Loucy (cell line): ENCODE results near the gene FHIT.

Experiments used
- H2AFZ ChIP-seq: fragments of 200-600 bp; sonication (generic); 2 replicates; pipeline ENCODE4 v1.6.0; 2016; ENCODE audit warnings: antibody characterized with exemption, mild to moderate bottlenecking, low read length, moderate library complexity
- H3F3A ChIP-seq: fragments of 200-600 bp; 2 replicates; pipeline ENCODE4 v1.6.0; 2016; ENCODE audit warnings: antibody characterized with exemption, low read depth, mild to moderate bottlenecking
- H3K27me3 ChIP-seq: fragments of 200-600 bp; sonication (generic); 2 replicates; pipeline ENCODE4 v1.6.1; 2014; ENCODE audit warnings: low read length, mild to moderate bottlenecking; ENCODE audit not compliant: insufficient read depth, poor library complexity, severe bottlenecking
- H3K36me3 ChIP-seq: fragments of 200-600 bp; sonication (generic); 2 replicates; pipeline ENCODE4 v1.6.1; 2016; ENCODE audit warnings: low read length; ENCODE audit not compliant: insufficient read depth
- H3K4me1 ChIP-seq: fragments of 200-600 bp; sonication (generic); 2 replicates; pipeline ENCODE4 v1.5.1; 2014; ENCODE audit warnings: low read length, mild to moderate bottlenecking; ENCODE audit not compliant: insufficient read depth, poor library complexity, severe bottlenecking
- H3K4me2 ChIP-seq: fragments of 200-600 bp; sonication (generic); 2 replicates; pipeline ENCODE4 v1.6.0; 2014; ENCODE audit warnings: antibody characterized with exemption, low read length, low read depth, mild to moderate bottlenecking; ENCODE audit not compliant: poor library complexity, severe bottlenecking
- H3K4me3 ChIP-seq: fragments of 200-600 bp; sonication (generic); 2 replicates; pipeline ENCODE4 v1.5.1; 2014; ENCODE audit warnings: low read length, mild to moderate bottlenecking, mixed read lengths; ENCODE audit not compliant: poor library complexity, severe bottlenecking
- H3K79me2 ChIP-seq: fragments of 200-600 bp; sonication (generic); 2 replicates; pipeline ENCODE4 v1.6.1; 2014; ENCODE audit warnings: low read length; ENCODE audit not compliant: insufficient read depth
- H3K9ac ChIP-seq: fragments of 200-600 bp; sonication (generic); 2 replicates; pipeline ENCODE4 v1.6.0; 2014; ENCODE audit warnings: mild to moderate bottlenecking, low read depth, low read length, moderate library complexity; ENCODE audit not compliant: poor library complexity, severe bottlenecking
- H3K9me2 ChIP-seq: fragments of 200-600 bp; sonication (generic); replicated peaks from 2 replicates; pipeline ENCODE4 v1.6.1; 2016; ENCODE audit warnings: low read depth, low read length, mixed read lengths
- H3K9me3 ChIP-seq: fragments of 200-600 bp; sonication (generic); 2 replicates; pipeline ENCODE4 v1.6.1; 2014; ENCODE audit warnings: mild to moderate bottlenecking, antibody characterized with exemption, low read length, low read depth; ENCODE audit not compliant: insufficient read depth
- H4K20me1 ChIP-seq: fragments of 200-600 bp; sonication (generic); 2 replicates; pipeline ENCODE4 v1.6.0; 2014; ENCODE audit warnings: antibody characterized with exemption, low read length, mild to moderate bottlenecking; ENCODE audit not compliant: insufficient read depth, poor library complexity, severe bottlenecking
- EZH2phosphoT487 ChIP-seq: fragments of 200-600 bp; IDR thresholded peaks from 2 replicates; pipeline ENCODE4 v1.6.1; 2018; ENCODE audit warnings: antibody characterized with exemption, mild to moderate bottlenecking, moderate library complexity, borderline replicate concordance
- TF ChIP-seq, protein P1 (sequence below): fragments of 200-600 bp; sonication (generic); conservative IDR thresholded peaks from 2 replicates; pipeline ENCODE4 v1.5.1; 2014; ENCODE audit warnings: mild to moderate bottlenecking, antibody characterized with exemption, low read length

Gene FHIT

GRCh38 chr3:60291115-60291514 is 960.1 kb downstream of the FHIT start:
- TF ChIP-seq, protein P1, sequence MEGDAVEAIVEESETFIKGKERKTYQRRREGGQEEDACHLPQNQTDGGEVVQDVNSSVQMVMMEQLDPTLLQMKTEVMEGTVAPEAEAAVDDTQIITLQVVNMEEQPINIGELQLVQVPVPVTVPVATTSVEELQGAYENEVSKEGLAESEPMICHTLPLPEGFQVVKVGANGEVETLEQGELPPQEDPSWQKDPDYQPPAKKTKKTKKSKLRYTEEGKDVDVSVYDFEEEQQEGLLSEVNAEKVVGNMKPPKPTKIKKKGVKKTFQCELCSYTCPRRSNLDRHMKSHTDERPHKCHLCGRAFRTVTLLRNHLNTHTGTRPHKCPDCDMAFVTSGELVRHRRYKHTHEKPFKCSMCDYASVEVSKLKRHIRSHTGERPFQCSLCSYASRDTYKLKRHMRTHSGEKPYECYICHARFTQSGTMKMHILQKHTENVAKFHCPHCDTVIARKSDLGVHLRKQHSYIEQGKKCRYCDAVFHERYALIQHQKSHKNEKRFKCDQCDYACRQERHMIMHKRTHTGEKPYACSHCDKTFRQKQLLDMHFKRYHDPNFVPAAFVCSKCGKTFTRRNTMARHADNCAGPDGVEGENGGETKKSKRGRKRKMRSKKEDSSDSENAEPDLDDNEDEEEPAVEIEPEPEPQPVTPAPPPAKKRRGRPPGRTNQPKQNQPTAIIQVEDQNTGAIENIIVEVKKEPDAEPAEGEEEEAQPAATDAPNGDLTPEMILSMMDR = no peak
- no peak for TF ChIP-seq EZH2phosphoT487
- H3K9me3 ChIP-seq = no peaks in the 10 kb centered on the region
- H2AFZ ChIP-seq = no peak overlapping the region
- H4K20me1 ChIP-seq = no peaks in the 10 kb centered on the region
- no peaks in the 10 kb centered on the region for H3K27me3 ChIP-seq
- no peak overlapping the region for H3K4me2 ChIP-seq
- no peaks in the 10 kb centered on the region for H3K4me1 ChIP-seq
- no peaks in the 10 kb centered on the region for H3K79me2 ChIP-seq
- no peaks in the 10 kb centered on the region for H3F3A ChIP-seq
- no peaks in the 10 kb centered on the region for H3K36me3 ChIP-seq
- no peak overlapping the region for H3K4me3 ChIP-seq
- no peak overlapping the region for H3K9ac ChIP-seq
- no peaks in the 10 kb centered on the region for H3K9me2 ChIP-seq

- H3F3A ChIP-seq = no peaks in the 10 kb centered on the region
- H3K36me3 ChIP-seq = no peaks in the 10 kb centered on the region
- H3K4me3 ChIP-seq = no peak overlapping the region
- H3K4me2 ChIP-seq = no peak overlapping the region
- no peaks in the 10 kb centered on the region for H3K9me3 ChIP-seq
- no peaks in the 10 kb centered on the region for H3K79me2 ChIP-seq
- no peaks in the 10 kb centered on the region for H3K9me2 ChIP-seq
- H3K9ac ChIP-seq = no peak overlapping the region
- no peaks in the 10 kb centered on the region for H4K20me1 ChIP-seq
- H3K4me1 ChIP-seq = no peaks in the 10 kb centered on the region
- H3K27me3 ChIP-seq = no peaks in the 10 kb centered on the region
- TF ChIP-seq, protein P1 = no peak
- TF ChIP-seq EZH2phosphoT487 = no peak
- H2AFZ ChIP-seq = no peak overlapping the region
Measured at GRCh38 chr3:60290122-60290492, 961.1 kb downstream of the FHIT start.

DNA sequence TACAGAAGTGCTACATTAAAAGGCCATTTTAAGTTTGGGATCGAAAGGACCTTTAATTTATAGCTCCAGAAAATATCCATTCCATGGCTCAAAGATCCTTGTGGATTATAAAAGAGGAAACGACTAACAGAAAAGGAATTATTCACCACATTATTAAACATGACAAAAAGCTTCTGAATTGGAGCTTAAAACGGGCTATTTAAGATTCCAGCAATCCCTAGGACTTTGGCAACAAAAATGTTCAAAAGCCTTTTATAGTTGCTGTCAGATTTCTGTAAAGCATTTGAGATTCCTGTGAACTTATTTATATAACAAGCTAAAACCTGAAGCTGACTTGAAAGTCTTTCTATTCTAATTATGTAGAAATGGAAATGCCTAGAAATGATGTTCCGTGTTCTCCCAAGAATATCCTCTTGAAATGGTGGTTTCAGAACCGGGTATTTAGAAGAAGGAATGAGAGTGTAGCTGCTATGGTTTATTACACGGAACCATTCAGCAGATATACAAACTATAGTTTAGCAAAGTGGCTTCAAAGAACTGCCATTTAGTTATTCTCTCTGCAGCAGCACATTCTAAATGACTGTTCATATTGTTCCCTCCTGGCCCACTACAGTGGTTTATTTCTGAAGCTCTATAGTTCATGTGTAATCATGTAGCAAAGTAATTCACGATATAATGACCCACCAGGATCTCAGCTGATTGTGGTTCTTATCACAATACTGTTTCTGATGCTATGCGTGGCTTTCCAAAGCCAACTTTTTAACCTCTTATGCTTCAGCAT is 961.7 kb downstream of the FHIT start:
- no peak overlapping the region for H2AFZ ChIP-seq
- no peak overlapping the region for H3K9ac ChIP-seq
- H3F3A ChIP-seq = no peaks in the 10 kb centered on the region
- no peak overlapping the region for H3K4me3 ChIP-seq
- no peaks in the 10 kb centered on the region for H3K9me2 ChIP-seq
- no peaks in the 10 kb centered on the region for H3K79me2 ChIP-seq
- no peaks in the 10 kb centered on the region for H4K20me1 ChIP-seq
- H3K27me3 ChIP-seq = no peaks in the 10 kb centered on the region
- H3K9me3 ChIP-seq = no peaks in the 10 kb centered on the region
- H3K4me2 ChIP-seq = no peak overlapping the region
- H3K4me1 ChIP-seq = no peaks in the 10 kb centered on the region
- H3K36me3 ChIP-seq = no peaks in the 10 kb centered on the region
- TF ChIP-seq, protein P1 = no peak
- no peak for TF ChIP-seq EZH2phosphoT487
